Natural killer cell (primary cell): ENCODE results near the gene ASXL2. TPM values are rescaled to one million over a fixed set of nuclear protein-coding genes. Genes with fewer than 3 reads are reported as not detected.

ENCODE experiments used
- ATAC-seq, 3 donors: fragments of 150-1000 bp in 2 of 3; fragments of 200-7000 bp in 1 of 3; cut with Tn5 transposase; 1 replicate in 1 of 3; 2 replicates in 2 of 3; pipeline ENCODE4 v1.10.0; 2021; ENCODE audit warnings: mild to moderate bottlenecking in 2 of 3, moderate library complexity in 2 of 3
- DNase-seq, 2 donors: peaks; one replicate each; pipeline versions ENCODE4 v3.0.0 to v3.0.0-alpha.2; 2013 to 2021; ENCODE audit warnings: mixed read lengths in 1 of 2
- H3K27ac ChIP-seq: one replicate; pipeline ENCODE4 v1.5.1; 2013; ENCODE audit warnings: mild to moderate bottlenecking, low read length
- H3K27me3 ChIP-seq: one replicate; pipeline ENCODE4 v1.6.1; 2013; ENCODE audit warnings: low read length; ENCODE audit not compliant: control insufficient read depth, insufficient read depth
- H3K36me3 ChIP-seq: one replicate; pipeline ENCODE4 v1.6.1; 2013; ENCODE audit warnings: low read length; ENCODE audit not compliant: control insufficient read depth, insufficient read depth
- H3K4me1 ChIP-seq: one replicate; pipeline ENCODE4 v1.6.1; 2013; ENCODE audit warnings: low read length; ENCODE audit not compliant: control insufficient read depth, insufficient read depth
- H3K4me3 ChIP-seq: one replicate; pipeline ENCODE4 v1.5.1; 2013; ENCODE audit warnings: low read length
- H3K9me3 ChIP-seq: one replicate; pipeline ENCODE4 v1.6.1; 2013; ENCODE audit warnings: low read length; ENCODE audit not compliant: control insufficient read depth, insufficient read depth
- H3K27ac Mint-ChIP-seq, 2 donors: one replicate each; pipeline ENCODE4 v1.8.0; 2022; ENCODE audit warnings: mild to moderate bottlenecking in 2 of 2, mixed read lengths in 2 of 2, moderate library complexity in 1 of 2
- H3K27me3 Mint-ChIP-seq, 2 donors: one replicate each; pipeline ENCODE4 v1.8.0; 2022; ENCODE audit warnings: low read depth in 2 of 2, mixed read lengths in 2 of 2
- H3K36me3 Mint-ChIP-seq: one replicate; pipeline ENCODE4 v1.8.0; 2022; ENCODE audit warnings: mixed read lengths
- H3K4me1 Mint-ChIP-seq, 2 donors: one replicate each; pipeline ENCODE4 v1.8.0; 2022; ENCODE audit warnings: mixed read lengths in 2 of 2
- H3K4me3 Mint-ChIP-seq: one replicate; pipeline ENCODE4 v1.8.0; 2022; ENCODE audit warnings: mild to moderate bottlenecking, moderate library complexity, mixed read lengths
- H3K9me3 Mint-ChIP-seq, 2 donors: one replicate each; pipeline ENCODE4 v1.8.0; 2022; ENCODE audit warnings: mixed read lengths in 2 of 2
- CTCF ChIP-seq: fragments of 200-600 bp; IDR thresholded peaks from one replicate; pipeline ENCODE4 v1.8.0; 2022; ENCODE audit warnings: antibody characterized with exemption
- WGBS: methylation state at CpG from one replicate; pipeline ENCODE4 v1.1.7; 2013; ENCODE audit warnings: missing lambda C conversion rate; ENCODE audit not compliant: insufficient coverage; 5-methylcytosine and 5-hydroxymethylcytosine counted together
- intact Hi-C: fragments of 100-400 bp; cut with micrococcal nuclease; formaldehyde crosslinking; loops from one replicate; pipeline ENCODE4 v1.14.2; 2022
- total RNA-seq, 4 donors: library from RNA; stranded (reverse); fragments of 120-200 nt in 1 of 4; gene quantifications; one replicate each; pipeline versions ENCODE4 v1.2.3 to v1.2.4, GENCODE V29; 2013 to 2022

Gene ASXL2
- total RNA-seq, 3 donors from 2014 or later (not counting 1 experiment from before 2014, with no cell fraction given), result 27.7 to 32.6 (median 27.8) TPM

- Histone ChIP-seq H3K27me3 (no peaks in the 10 kb centered on the region), H3K4me3 (no peak overlapping the region), H3K36me3 (no peaks in the 10 kb centered on the region), H3K4me1 (no peaks in the 10 kb centered on the region), H3K9me3 (no peaks in the 10 kb centered on the region), H3K27ac (no peak overlapping the region)
- H3K36me3 Mint-ChIP-seq, result no peaks in the 10 kb centered on the region
- TF ChIP-seq CTCF, result no peak
- peaks cover 3 to 10% of the 10 kb centered on the region in 2 donors for H3K27me3 Mint-ChIP-seq
- H3K4me1 Mint-ChIP-seq, result no peaks in the 10 kb centered on the region
- WGBS, result 91% methylated on average over 5 of the region's 5 CpGs
- no peak overlapping the region for H3K4me3 Mint-ChIP-seq
- DNase-seq (no peak), ATAC-seq (no peak)
- intact Hi-C loops, result no loop called here
- H3K27ac Mint-ChIP-seq, result no peak overlapping the region
- H3K9me3 Mint-ChIP-seq, result no peaks in the 10 kb centered on the region
These were observed 9.4 kb upstream of the ASXL2 start for GRCh38 chr2:25887624-25888242.

DNA sequence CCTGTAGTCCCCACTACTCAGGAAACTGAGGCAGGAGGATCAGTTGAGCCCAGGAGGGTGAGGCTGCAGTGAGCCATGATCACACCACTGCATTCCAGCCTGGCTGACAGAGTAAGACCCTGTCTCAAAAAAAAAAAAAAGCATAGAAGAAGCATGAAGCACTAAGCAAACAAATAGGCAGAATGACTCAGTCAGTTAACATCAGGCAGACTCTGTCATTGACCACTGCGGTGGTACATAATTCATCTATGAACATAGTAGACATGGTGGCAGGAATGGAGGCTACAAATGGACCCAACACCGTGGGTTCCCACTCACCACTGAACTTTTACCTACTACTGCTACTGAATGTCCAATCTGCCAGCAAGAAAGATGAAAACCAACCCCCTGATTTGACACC lies 7.6 kb upstream of the ASXL2 start:
- no peak overlapping the region for H3K27ac Mint-ChIP-seq

GRCh38 chr2:25881764-25882163 lies 3.5 kb upstream of the ASXL2 start:
- peaks cover 9% of the 10 kb centered on the region for H3K4me1 ChIP-seq
- Mint-ChIP-seq H3K9me3 (no peaks in the 10 kb centered on the region), H3K27ac (no peak overlapping the region), H3K27me3 (peaks cover 3 to 10% of the 10 kb centered on the region in 2 donors), H3K4me1 (peaks cover 18 to 26% of the 10 kb centered on the region in 2 donors), H3K4me3 (no peak overlapping the region), H3K36me3 (no peaks in the 10 kb centered on the region)
- ATAC-seq (no peak), DNase-seq (no peak)
- H3K27ac ChIP-seq, result no peak overlapping the region
- intact Hi-C loops, result no loop called here
- no peaks in the 10 kb centered on the region for H3K9me3 ChIP-seq
- 81% methylated on average over 3 of the region's 4 CpGs for WGBS
- H3K27me3 ChIP-seq, result no peaks in the 10 kb centered on the region
- H3K36me3 ChIP-seq, result no peaks in the 10 kb centered on the region
- no peak overlapping the region for H3K4me3 ChIP-seq
- TF ChIP-seq CTCF, result no peak

More for the DNA sequence above, 7.6 kb upstream of the ASXL2 start:
- 97% methylated on average over 2 of the region's 2 CpGs for WGBS
- Mint-ChIP-seq H3K4me1 (no peaks in the 10 kb centered on the region), H3K36me3 (no peaks in the 10 kb centered on the region), H3K27me3 (peaks cover 3 to 10% of the 10 kb centered on the region in 2 donors), H3K4me3 (no peak overlapping the region), H3K9me3 (no peaks in the 10 kb centered on the region)
- no peaks in the 10 kb centered on the region for H3K4me1 ChIP-seq
- no peaks in the 10 kb centered on the region for H3K27me3 ChIP-seq
- intact Hi-C loops, result no loop called here
- ATAC-seq (no peak), DNase-seq (no peak)
- no peaks in the 10 kb centered on the region for H3K9me3 ChIP-seq
- TF ChIP-seq CTCF, result no peak
- H3K4me3 ChIP-seq, result no peak overlapping the region
- no peak overlapping the region for H3K27ac ChIP-seq
- H3K36me3 ChIP-seq, result no peaks in the 10 kb centered on the region
